ENCODE data around the gene EHMT2. TPM values are rescaled to one million over a fixed set of nuclear protein-coding genes. Genes with fewer than 3 reads are reported as not detected.

EHMT2 gene
- total and polyA plus RNA-seq, 2 donors (not counting 3 experiments of a cell fraction or from before 2014, with no cell fraction given): 53.3 to 54.3 TPM

DNA sequence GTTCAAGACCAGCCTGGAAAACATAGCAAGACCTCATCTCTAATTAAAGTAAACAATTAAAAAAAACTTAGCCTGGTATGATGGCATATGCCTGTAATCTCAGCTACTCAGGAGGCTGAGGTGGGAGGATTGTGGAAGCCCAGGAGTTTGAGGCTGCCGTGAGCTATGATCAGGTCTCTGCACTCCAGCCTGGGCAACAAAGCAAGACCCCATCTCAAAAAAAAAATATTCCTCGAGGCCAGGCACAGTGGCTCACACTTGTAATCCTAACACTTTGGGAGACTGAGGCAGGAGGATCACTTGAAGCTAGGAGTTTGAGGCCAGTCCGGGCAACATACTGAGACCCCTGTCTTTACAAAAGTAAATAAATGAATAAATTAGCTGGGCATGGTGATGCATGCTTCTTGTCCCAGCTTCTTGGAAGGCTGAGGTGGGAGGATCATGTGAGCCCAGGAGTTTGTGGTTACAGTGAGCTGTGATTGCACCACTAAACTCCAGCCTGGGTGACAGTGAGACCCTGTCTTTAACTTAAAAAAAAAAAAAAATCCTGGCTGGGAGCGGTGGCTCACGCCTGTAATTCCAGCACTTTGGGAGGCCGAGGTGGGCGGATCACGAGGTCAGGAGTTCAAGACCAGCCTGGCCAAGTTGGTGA, 20.7 kb upstream of the EHMT2 start:
- no TSS peak for BruUV-seq (replicated peaks)
- POLR2A ChIA-PET: interaction anchor here (0.7 kb wide), 1 partner anchor 70 kb away, joined by 4 read pairs; no protein-coding TSS in a partner anchor
- no peak for TF ChIP-seq POLR2A (IDR thresholded peaks at IDR 0.05; ENCODE audit: low read depth, low read length)
- no peaks in the 10 kb centered on the region for H4K20me1 ChIP-seq (replicated peaks; ENCODE audit: control insufficient read depth, extremely low read depth, insufficient read depth, low read length)
- H3K36me3 ChIP-seq (ENCODE audit: control insufficient read depth in 2 of 2, extremely low read depth in 1 of 2, insufficient read depth in 2 of 2, low read length in 2 of 2): no peaks in the 10 kb centered on the region
- CTCF ChIA-PET: interaction anchor here (0.6 to 2.0 kb wide), 6 partner anchors 11 to 132 kb away, joined by 3 to 11 read pairs (median 3); no protein-coding TSS in a partner anchor
- no peaks in the 10 kb centered on the region for H3K9me1 ChIP-seq (replicated peaks; ENCODE audit: control insufficient read depth, extremely low read depth, insufficient read depth, low read length)
- dilution Hi-C loops (cut with MboI; ENCODE audit: extremely low pct_ligation_motif_present, low sequenced_read_pairs) (no loop called here), intact Hi-C loops (cut with micrococcal nuclease) (no loop called here)
- no peaks in the 10 kb centered on the region for H3K9me3 ChIP-seq (replicated peaks; ENCODE audit: control insufficient read depth, insufficient read depth, low read length)
- no peaks in the 10 kb centered on the region for H3K27me3 ChIP-seq (ENCODE audit: control insufficient read depth in 2 of 2, insufficient read depth in 2 of 2, low read length in 2 of 2)
- no peak overlapping the region for H3K27ac ChIP-seq (ENCODE audit: insufficient read depth, low read depth, low read length)
- no peaks in the 10 kb centered on the region for H3K4me1 ChIP-seq (ENCODE audit: control insufficient read depth, extremely low read depth, insufficient read depth, low read length)
- DNase-seq (ENCODE audit: low read depth, low spot score) (no peak), FAIRE-seq (no peak)
- no peaks in the 10 kb centered on the region for H3K79me2 ChIP-seq (ENCODE audit: control insufficient read depth, insufficient read depth, low read length)
- no peak overlapping the region for H2AFZ ChIP-seq (ENCODE audit: low read depth, low read length)
- H3K9ac ChIP-seq (replicated peaks; ENCODE audit: extremely low read depth, insufficient read depth, low read length): no peak overlapping the region
- H3K4me2 ChIP-seq (ENCODE audit: insufficient read depth, low read length): no peak overlapping the region
- H3K4me3 ChIP-seq (replicated peaks in 1 of 3; ENCODE audit: insufficient read depth in 1 of 3, low read depth in 1 of 3, low read length in 3 of 3): no peak overlapping the region

DNA sequence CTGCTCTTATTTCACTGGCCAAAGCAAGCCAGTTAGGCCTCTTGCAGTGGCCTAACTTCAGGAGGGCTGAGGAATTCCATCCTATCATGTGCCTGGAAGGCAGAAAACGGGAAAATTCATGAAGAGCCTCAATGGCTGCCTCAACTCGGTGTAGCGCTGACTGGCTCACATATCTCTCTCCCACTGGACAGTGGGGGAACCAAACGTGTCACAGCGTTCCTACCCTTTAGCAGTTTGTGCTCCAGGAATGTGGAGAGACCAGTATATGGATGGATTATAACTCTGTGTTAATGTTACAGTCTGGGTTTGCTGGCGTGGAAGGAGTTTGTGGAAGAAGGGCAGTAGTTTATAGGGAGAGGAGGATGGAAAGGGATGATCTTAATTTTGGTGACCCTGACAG, 18.3 kb upstream of the EHMT2 start:
- BruUV-seq (replicated peaks): no TSS peak
- no peak for DNase-seq (ENCODE audit: low read depth, low spot score)
- Histone ChIP-seq H3K27ac (ENCODE audit: insufficient read depth, low read depth, low read length) (no peak overlapping the region), H3K79me2 (ENCODE audit: control insufficient read depth, insufficient read depth, low read length) (no peaks in the 10 kb centered on the region), H3K9ac (replicated peaks; ENCODE audit: extremely low read depth, insufficient read depth, low read length) (no peak overlapping the region), H3K36me3 (ENCODE audit: control insufficient read depth in 2 of 2, extremely low read depth in 1 of 2, insufficient read depth in 2 of 2, low read length in 2 of 2) (no peaks in the 10 kb centered on the region), H4K20me1 (replicated peaks; ENCODE audit: control insufficient read depth, extremely low read depth, insufficient read depth, low read length) (no peaks in the 10 kb centered on the region), H2AFZ (ENCODE audit: low read depth, low read length) (no peak overlapping the region), H3K4me3 (replicated peaks in 1 of 3; ENCODE audit: insufficient read depth in 1 of 3, low read depth in 1 of 3, low read length in 3 of 3) (no peak overlapping the region), H3K9me1 (replicated peaks; ENCODE audit: control insufficient read depth, extremely low read depth, insufficient read depth, low read length) (no peaks in the 10 kb centered on the region), H3K9me3 (replicated peaks; ENCODE audit: control insufficient read depth, insufficient read depth, low read length) (no peaks in the 10 kb centered on the region), H3K27me3 (ENCODE audit: control insufficient read depth in 2 of 2, insufficient read depth in 2 of 2, low read length in 2 of 2) (no peaks in the 10 kb centered on the region), H3K4me1 (ENCODE audit: control insufficient read depth, extremely low read depth, insufficient read depth, low read length) (peaks cover 3% of the 10 kb centered on the region), H3K4me2 (ENCODE audit: insufficient read depth, low read length) (no peak overlapping the region)
- FAIRE-seq: no peak
- CTCF ChIA-PET: no interaction called here
- intact Hi-C loops (cut with micrococcal nuclease): no loop called here
- dilution Hi-C loops (cut with MboI; ENCODE audit: extremely low pct_ligation_motif_present, low sequenced_read_pairs): no loop called here
- POLR2A ChIA-PET: no interaction called here
- TF ChIP-seq, protein P1, sequence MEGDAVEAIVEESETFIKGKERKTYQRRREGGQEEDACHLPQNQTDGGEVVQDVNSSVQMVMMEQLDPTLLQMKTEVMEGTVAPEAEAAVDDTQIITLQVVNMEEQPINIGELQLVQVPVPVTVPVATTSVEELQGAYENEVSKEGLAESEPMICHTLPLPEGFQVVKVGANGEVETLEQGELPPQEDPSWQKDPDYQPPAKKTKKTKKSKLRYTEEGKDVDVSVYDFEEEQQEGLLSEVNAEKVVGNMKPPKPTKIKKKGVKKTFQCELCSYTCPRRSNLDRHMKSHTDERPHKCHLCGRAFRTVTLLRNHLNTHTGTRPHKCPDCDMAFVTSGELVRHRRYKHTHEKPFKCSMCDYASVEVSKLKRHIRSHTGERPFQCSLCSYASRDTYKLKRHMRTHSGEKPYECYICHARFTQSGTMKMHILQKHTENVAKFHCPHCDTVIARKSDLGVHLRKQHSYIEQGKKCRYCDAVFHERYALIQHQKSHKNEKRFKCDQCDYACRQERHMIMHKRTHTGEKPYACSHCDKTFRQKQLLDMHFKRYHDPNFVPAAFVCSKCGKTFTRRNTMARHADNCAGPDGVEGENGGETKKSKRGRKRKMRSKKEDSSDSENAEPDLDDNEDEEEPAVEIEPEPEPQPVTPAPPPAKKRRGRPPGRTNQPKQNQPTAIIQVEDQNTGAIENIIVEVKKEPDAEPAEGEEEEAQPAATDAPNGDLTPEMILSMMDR (IDR thresholded peaks at IDR 0.05; ENCODE audit: extremely low read depth in 1 of 2, insufficient read depth in 1 of 2, low read depth in 1 of 2, low read length in 2 of 2): no peak
- TF ChIP-seq FOS (IDR thresholded peaks at IDR 0.05; ENCODE audit: borderline replicate concordance, insufficient read depth, low read length) (no peak), GATA2 (IDR thresholded peaks at IDR 0.05; ENCODE audit: insufficient read depth, insufficient read length, low read depth, low read length) (no peak), EZH2 (IDR thresholded peaks at IDR 0.05; ENCODE audit: borderline replicate concordance, low read depth, low read length, severe bottlenecking) (no peak), POLR2A (IDR thresholded peaks at IDR 0.05; ENCODE audit: low read depth, low read length) (no peak), POLR2AphosphoS5 (IDR thresholded peaks at IDR 0.05; ENCODE audit: insufficient read depth, low read depth, low read length) (no peak), MYC (IDR thresholded peaks at IDR 0.05; ENCODE audit: low read depth, low read length) (no peak), JUN (IDR thresholded peaks at IDR 0.05; ENCODE audit: borderline replicate concordance, insufficient read depth, insufficient read length, low read depth) (no peak)
- TF ChIP-seq, protein P2, sequence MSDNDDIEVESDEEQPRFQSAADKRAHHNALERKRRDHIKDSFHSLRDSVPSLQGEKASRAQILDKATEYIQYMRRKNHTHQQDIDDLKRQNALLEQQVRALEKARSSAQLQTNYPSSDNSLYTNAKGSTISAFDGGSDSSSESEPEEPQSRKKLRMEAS (IDR thresholded peaks at IDR 0.05; ENCODE audit: insufficient read depth, insufficient read length): no peak
